ENCODE data around the gene SGPL1. TPM values are rescaled to one million over a fixed set of nuclear protein-coding genes. Genes with fewer than 3 reads are reported as not detected.

Gene SGPL1
- total RNA-seq, 2 experiments from 2014 or later, result 15.1 to 16.9 TPM

DNA sequence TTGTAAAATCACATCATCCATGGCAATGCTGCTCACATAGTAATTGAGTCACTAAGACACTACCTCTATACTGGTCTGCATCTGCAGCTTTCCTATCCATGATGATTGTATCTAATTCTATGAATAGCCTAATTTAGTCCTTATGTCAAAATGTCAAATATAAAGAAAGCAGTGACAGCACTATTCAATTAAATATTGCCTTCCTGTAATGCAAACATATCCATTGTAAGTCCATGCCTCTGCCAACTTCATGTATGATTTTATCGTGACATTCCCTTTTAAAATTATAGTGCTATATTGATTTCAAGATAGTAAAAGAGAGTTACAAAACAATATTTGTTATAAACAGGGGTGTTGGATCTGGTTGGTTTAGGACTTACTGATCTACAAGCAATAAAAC is 4.8 kb upstream of the SGPL1 start:
- ChIA-PET POLR2A (no interaction called here), CTCF (no interaction called here)
- Mint-ChIP-seq H3K4me1 (ENCODE audit: low read depth) (peaks cover 16% of the 10 kb centered on the region), H3K27me3 (peaks cover 6% of the 10 kb centered on the region), H3K27ac (no peak overlapping the region), H3K9me3 (no peaks in the 10 kb centered on the region), H3K4me3 (no peak overlapping the region), H3K36me3 (ENCODE audit: low read depth) (no peaks in the 10 kb centered on the region)
- no peak for ATAC-seq (ENCODE audit: poor library complexity)
- Histone ChIP-seq H3K4me3 (ENCODE audit: low read length) (no peak overlapping the region), H3K9me3 (ENCODE audit: control insufficient read depth in 1 of 2, insufficient read depth in 1 of 2, low read length in 2 of 2) (no peaks in the 10 kb centered on the region), H3K27me3 (ENCODE audit: control insufficient read depth in 1 of 2, insufficient read depth in 2 of 2, low read length in 2 of 2) (no peaks in the 10 kb centered on the region), H3K27ac (ENCODE audit: low read depth in 1 of 2, low read length in 2 of 2) (no peak overlapping the region), H3K4me1 (ENCODE audit: insufficient read depth, low read length) (peaks cover 14% of the 10 kb centered on the region), H3K36me3 (ENCODE audit: insufficient read depth, low read length) (no peaks in the 10 kb centered on the region)
- intact Hi-C loops (cut with DNase I, micrococcal nuclease), result loop anchor here in 1 of 2 experiments (10.0 kb wide), 1 partner anchor 666 kb away; the partner anchor contains the start of gene TYSND1
- no peak for DNase-seq
- TF ChIP-seq, protein P1, sequence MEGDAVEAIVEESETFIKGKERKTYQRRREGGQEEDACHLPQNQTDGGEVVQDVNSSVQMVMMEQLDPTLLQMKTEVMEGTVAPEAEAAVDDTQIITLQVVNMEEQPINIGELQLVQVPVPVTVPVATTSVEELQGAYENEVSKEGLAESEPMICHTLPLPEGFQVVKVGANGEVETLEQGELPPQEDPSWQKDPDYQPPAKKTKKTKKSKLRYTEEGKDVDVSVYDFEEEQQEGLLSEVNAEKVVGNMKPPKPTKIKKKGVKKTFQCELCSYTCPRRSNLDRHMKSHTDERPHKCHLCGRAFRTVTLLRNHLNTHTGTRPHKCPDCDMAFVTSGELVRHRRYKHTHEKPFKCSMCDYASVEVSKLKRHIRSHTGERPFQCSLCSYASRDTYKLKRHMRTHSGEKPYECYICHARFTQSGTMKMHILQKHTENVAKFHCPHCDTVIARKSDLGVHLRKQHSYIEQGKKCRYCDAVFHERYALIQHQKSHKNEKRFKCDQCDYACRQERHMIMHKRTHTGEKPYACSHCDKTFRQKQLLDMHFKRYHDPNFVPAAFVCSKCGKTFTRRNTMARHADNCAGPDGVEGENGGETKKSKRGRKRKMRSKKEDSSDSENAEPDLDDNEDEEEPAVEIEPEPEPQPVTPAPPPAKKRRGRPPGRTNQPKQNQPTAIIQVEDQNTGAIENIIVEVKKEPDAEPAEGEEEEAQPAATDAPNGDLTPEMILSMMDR (IDR thresholded peaks at IDR 0.05), result no peak

- Mint-ChIP-seq H3K27ac (no peak overlapping the region), H3K36me3 (ENCODE audit: low read depth) (no peaks in the 10 kb centered on the region), H3K9me3 (no peaks in the 10 kb centered on the region), H3K4me1 (ENCODE audit: low read depth) (peaks cover 22% of the 10 kb centered on the region), H3K27me3 (peaks cover 6% of the 10 kb centered on the region), H3K4me3 (peak overlapping the region; percentile 69)
- H3K36me3 ChIP-seq (ENCODE audit: insufficient read depth, low read length), result no peaks in the 10 kb centered on the region
- ChIA-PET POLR2A (no interaction called here), CTCF (no interaction called here)
- no peak overlapping the region for H3K4me3 ChIP-seq (ENCODE audit: low read length)
- TF ChIP-seq, protein P1 (IDR thresholded peaks at IDR 0.05), result no peak
- DNase-seq, result no peak
- no peak for ATAC-seq (ENCODE audit: poor library complexity)
- H3K27me3 ChIP-seq (ENCODE audit: control insufficient read depth in 1 of 2, insufficient read depth in 2 of 2, low read length in 2 of 2), result no peaks in the 10 kb centered on the region
- H3K9me3 ChIP-seq (ENCODE audit: control insufficient read depth in 1 of 2, insufficient read depth in 1 of 2, low read length in 2 of 2), result no peaks in the 10 kb centered on the region
- intact Hi-C loops (cut with DNase I, micrococcal nuclease), result loop anchor here in 1 of 2 experiments (10.0 kb wide), 1 partner anchor 667 kb away; the partner anchor contains the start of gene TYSND1
- H3K4me1 ChIP-seq (ENCODE audit: insufficient read depth, low read length), result peaks cover 20% of the 10 kb centered on the region
- H3K27ac ChIP-seq (ENCODE audit: low read depth in 1 of 2, low read length in 2 of 2), result no peak overlapping the region
Measured at GRCh38 chr10:70811881-70812280, 3.9 kb upstream of the SGPL1 start.

DNA sequence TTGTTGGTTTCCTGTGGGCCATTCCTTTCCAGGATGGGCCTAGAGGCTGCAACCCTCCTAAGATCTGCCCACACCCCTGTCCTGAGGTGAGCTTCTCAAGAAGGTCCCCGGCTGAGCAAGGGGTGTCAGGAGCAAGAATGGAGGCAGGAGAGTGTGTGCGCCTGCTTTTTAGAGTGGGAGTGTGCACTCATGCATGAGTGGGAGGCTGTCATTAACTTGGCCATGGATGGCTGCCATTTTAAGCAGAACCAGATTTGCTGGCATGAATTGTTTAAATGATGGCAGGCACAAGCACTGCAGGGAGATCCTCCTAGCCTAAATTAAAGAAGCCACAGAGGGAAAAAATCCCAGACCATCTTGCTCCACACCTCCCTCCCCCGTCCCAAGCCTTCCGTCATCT is 2.9 kb upstream of the SGPL1 start:
- intact Hi-C loops (cut with DNase I, micrococcal nuclease), result loop anchor here in 1 of 2 experiments (10.0 kb wide), 1 partner anchor 668 kb away; the partner anchor contains the start of gene TYSND1
- CTCF ChIA-PET, result no interaction called here

More for the DNA sequence above, 2.9 kb upstream of the SGPL1 start:
- H3K27ac Mint-ChIP-seq, result no peak overlapping the region
- peaks cover 31% of the 10 kb centered on the region for H3K4me1 Mint-ChIP-seq (ENCODE audit: low read depth)
- H3K27me3 ChIP-seq (ENCODE audit: control insufficient read depth in 1 of 2, insufficient read depth in 2 of 2, low read length in 2 of 2), result no peaks in the 10 kb centered on the region
- no peak overlapping the region for H3K4me3 ChIP-seq (ENCODE audit: low read length)
- H3K27me3 Mint-ChIP-seq, result no peaks in the 10 kb centered on the region
- H3K27ac ChIP-seq (ENCODE audit: low read depth in 1 of 2, low read length in 2 of 2), result no peak overlapping the region
- TF ChIP-seq, protein P1 (IDR thresholded peaks at IDR 0.05), result no peak
- no peak for ATAC-seq (ENCODE audit: poor library complexity)
- peaks cover 25% of the 10 kb centered on the region for H3K4me1 ChIP-seq (ENCODE audit: insufficient read depth, low read length)
- no peaks in the 10 kb centered on the region for H3K36me3 ChIP-seq (ENCODE audit: insufficient read depth, low read length)
- DNase-seq, result no peak
- H3K9me3 ChIP-seq (ENCODE audit: control insufficient read depth in 1 of 2, insufficient read depth in 1 of 2, low read length in 2 of 2), result no peaks in the 10 kb centered on the region
- no peak overlapping the region for H3K4me3 Mint-ChIP-seq
- H3K36me3 Mint-ChIP-seq (ENCODE audit: low read depth), result peaks cover 2% of the 10 kb centered on the region
- H3K9me3 Mint-ChIP-seq, result no peaks in the 10 kb centered on the region
- POLR2A ChIA-PET, result no interaction called here
